COR-L47 (cell line): Measurements from ENCODE around the gene GABBR1.
"Not testable (repeated sequence)": the region's sequence is repeated elsewhere in the genome, so short reads cannot be mapped to it uniquely, and the experiment has no call there.

ENCODE experiments used
- DNase-seq: peaks from one replicate; lab custom pipeline; 2025; lab: John Stamatoyannopoulos, UW

The GABBR1 gene

DNA sequence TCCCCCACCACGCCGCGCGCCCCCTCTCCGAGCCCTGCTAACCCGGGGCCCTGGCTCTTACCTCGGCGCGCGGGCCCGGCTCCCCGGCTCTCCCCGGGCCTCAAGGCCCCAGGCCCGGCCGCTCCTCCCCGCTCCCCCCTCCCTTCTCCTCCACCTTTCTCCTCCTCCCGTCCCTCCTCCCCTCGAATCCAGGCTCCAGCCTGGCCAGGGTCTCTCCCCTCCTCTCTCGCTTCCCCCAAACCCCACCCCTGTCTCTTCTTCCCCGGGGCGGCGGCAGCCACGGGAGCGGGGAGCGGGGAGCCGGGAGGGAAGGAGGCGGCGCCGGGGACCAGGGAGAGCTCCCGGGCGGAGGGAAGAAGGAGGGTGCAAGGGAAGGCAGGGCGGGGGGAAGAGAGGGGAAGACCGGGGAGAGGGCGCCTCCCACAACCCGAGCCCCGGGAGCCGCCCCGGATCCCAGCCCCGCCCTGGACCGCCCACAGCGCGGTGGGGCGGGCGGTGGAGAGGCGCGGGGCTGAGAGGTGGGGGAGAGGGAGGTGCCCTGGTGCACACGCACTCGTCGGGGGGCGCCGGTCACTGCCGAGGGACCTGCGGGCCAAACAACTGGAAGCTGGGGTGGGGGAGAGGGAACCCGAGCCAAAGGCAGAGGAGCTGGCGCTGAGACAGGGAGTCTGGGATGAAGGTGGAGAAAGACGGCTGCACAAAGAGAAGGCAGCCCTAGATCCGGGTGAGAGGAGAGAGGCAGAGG lies at the start of gene GABBR1:
TSS of gene GABBR1 (minus strand) at position 395 of the 745 bp plus-strand sequence. CDS start 798 bp downstream, outside the sequence.
- peak; percentile 89 for DNase-seq

DNA sequence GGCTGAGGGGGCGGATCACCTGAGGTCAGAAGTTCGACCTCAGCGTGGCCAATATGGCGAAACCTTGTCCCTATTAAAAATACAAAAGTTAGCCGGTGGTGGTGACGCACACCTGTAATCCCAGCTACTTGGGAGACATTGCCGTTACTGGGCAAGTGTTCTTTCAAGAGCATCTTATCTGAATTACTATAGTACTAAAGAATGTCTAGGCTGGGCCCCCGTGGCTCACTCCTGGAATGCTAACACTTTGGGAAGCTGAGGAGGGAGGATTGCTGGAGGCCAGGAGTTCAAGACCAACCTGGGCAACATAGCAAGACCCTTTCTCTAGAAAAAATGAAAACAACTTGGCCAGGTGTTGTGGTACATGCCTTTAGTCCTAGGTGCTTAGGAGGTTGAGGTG lies 48.8 kb upstream of the GABBR1 start:
- DNase-seq: no peak

DNA sequence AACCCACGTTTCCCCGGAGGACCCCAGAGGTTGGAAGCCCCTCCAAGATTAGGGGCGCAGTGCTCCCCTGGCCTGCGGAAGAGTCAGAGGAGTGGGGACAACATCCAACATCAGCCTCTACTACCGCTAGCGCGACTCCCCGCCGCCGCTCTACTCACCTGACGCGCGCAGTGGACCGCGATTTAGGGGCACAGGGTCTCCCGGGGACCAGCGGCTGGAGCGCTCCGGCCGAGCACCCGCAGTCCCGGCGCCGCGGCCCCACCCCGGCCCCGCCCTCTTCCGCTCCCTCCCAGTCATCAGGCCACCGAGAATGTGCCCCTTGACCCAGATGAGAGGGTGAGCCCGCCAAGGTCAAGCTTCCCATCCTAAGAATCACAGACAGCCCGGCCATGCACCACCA lies 47.9 kb upstream of the GABBR1 start, which contains the start of gene ZFP57:
TSS of gene ZFP57 (minus strand) at position 249 of the 400 bp plus-strand sequence. CDS start 4,149 bp downstream, outside the sequence.
- no peak for DNase-seq

DNA sequence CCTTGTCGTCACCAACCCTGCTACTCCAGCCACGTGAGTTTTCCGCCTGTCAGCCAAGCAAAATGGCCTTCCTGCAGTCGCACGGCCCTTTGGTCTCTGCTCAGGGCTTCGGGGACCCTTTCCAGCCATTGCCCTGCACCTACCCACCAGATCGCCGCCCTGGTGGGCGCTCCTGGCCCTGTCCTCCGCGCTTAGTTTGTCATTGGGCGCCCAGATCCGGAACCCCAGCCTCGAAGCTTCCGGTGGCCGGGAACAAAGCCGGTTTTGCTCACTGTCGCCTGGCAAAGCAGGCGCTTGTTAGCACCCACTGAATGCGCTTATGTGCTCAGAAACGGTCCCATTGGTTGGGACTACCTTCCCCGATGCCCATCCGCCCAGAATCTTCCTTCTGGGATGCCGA lies 47.4 kb upstream of the GABBR1 start:
- DNase-seq: no peak

DNA sequence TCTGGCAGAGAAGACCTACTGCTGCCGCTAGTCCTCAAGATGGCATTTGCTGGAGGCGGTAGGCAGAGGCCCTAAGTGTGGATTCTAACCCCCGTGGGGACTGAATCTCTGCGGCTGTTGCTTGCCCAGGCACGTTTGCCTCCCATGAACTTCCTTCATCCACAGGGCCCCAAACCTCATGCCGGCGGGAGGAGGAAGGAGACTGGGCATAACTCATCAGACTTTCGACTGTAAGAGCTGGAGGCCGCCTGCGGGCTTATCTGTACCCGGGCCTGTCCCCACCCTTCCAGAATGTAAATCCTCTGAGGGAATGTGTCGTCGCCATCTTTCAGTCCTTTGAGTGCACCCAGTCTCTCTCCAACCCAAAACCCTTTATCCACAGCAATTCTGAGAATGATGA lies 47.0 kb upstream of the GABBR1 start:
- no peak for DNase-seq

DNA sequence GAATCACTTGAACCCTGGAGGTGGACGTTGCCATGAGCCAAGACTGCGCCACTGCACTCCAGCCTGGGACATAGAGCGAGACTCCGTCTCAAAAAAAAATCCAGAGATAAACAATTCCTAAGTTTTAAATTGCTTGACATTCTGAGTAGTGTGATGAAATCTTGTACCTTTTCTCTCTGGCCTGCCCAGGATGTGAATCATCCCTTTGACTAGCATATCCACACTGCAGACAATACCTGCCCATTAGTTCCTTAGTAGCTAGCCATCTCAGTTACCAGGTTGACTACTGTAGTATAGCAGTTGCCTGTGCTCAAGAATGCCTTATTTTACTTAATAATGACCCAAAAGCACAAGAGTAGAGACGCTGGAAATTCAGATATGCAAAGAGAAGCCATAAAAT lies 45.1 kb upstream of the GABBR1 start:
- no peak for DNase-seq

DNA sequence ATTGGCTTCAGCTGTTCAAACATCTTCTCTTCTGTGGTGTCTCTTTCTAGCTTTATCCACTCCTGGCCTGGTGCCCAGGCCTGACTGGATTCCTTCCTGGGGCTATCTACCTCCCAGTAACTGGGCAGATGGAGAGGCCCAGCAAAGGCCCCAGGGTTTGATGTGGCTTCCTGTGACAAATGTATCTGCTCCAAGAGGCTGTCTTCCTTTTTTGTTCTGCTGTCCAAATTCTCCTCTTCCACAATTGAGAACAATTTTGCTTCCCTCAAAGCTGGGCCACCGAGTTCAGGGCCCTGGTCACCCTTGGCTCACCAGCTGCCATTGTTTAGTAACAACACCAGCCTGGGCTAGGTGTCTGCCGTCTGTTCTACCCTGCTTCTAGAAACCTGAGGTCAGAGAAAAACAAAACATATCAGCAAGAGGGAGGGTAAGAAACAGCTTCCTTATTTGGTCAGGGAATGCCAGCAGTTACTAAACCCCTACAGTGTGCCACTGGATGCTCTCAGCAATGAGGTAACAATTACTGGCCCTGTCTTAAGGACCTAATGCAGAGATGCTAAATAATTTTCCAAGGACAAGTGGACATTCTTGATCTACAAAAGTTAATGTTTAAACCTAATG lies 44.1 kb upstream of the GABBR1 start:
- peak; percentile 78 for DNase-seq

DNA sequence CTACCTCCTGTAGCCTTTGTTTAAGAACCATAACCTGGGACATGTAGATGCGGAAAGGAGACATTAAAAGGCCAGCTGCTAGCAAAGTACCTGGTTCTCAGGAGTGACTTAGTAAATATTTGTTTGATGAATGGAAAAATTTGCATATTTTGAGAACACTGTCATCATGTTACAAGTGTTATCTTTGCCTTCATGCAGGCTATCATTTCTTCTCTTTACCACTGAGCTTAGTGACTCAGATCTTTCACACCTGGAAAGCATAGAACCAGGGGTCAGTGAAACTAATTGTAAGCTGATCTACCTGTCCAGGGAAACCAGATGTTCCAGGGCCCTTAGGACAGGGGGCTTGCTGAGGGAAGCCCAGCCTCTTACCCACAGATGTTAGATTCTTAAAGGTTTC lies 42.6 kb upstream of the GABBR1 start:
- DNase-seq: no peak

DNA sequence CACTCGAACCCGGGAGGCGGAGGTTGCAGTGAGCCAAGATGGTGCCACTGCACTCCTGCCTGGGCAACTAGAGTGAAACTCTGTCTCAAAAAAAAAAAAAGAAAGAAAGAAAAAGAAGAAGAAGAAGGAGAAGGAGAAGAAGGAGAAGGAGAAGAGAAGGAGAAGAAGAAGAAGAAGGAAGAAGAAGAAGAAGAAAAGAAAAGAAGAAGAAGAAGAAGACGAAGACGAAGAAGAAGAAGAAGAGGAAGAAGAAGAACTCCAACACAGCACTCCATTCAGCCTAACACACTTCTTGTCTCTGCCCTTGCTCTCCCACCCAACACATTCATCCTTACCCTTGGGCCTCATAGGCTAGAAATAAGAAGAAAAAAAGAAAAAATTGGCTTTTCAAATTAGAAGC lies 41.0 kb upstream of the GABBR1 start:
- DNase-seq: no peak

DNA sequence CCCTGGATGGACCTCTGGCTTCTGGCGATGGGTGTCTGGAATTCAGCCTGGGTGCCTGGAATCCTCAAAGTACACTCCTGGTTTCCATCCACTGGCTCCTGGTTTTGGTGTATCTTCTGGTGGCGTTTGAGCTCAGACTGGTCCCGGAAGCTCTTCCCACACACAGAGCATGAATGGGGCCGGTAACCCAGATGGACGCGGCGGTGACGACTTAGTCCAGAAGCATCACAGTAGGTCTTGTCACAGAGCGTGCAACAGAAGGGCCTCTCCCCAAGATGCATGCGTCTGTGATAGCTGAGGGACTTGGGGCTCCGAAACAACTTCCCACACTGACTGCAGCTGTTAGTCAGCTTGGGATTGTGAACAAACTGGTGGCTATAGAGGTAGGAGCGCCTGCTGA lies 40.2 kb upstream of the GABBR1 start:
- DNase-seq: no peak

DNA sequence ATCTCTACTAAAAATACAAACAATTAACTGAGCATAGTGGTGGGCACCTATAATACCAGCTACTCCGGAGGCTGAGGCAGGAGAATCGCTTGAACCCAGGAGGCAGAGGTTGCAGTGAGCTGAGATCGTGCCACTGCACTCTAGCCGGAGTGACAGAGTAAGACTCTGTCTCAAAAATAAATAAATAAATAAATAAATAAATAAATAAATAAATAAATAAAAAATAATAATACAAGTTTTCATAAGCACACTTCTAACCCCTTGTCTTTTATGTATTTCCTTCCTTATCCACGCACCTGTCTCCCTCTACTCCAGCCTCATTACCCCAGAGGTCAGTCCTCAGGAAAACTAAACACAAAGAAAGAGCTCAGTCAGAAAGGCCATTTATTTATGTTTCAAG lies 39.1 kb upstream of the GABBR1 start:
- not testable (repeated sequence) for DNase-seq

DNA sequence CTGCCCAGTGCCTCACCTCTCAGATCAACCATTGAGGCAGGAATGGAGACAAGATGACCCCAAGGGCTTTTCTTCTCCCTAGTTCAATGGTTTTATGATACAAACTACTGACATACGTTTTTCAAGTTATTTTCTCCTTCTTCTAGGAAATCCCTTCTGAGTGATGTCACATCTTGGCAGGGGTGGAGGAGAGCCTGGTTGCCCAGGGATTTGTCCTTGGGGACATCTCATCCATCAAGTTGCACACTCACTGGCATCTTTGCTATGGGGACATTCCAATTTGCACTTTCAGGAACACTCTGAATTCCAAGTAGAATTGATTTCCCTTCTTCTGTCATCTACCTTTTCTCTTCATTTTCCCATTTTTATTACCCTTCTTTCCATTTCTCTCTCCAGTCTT lies 38.0 kb upstream of the GABBR1 start:
- no peak for DNase-seq

DNA sequence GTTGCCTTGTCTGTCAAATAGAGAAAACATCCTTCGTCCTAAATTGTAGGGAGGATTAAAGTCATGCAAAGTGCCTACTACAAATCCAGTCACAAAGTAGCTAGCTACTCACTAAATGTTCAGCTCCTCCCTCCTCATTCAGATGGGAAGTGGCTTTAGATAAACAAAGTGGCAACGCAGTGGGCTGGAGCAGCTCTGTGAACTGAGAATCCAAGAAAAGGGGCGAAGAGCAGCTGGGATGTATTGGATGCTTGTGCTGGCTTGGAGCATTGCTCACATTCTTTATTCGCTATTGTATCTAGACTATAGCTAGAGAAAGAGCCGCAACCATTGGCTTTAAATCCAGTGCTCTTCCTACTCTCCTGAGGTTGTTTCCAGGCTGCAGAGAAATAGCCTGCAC lies 34.2 kb upstream of the GABBR1 start:
- no peak for DNase-seq

DNA sequence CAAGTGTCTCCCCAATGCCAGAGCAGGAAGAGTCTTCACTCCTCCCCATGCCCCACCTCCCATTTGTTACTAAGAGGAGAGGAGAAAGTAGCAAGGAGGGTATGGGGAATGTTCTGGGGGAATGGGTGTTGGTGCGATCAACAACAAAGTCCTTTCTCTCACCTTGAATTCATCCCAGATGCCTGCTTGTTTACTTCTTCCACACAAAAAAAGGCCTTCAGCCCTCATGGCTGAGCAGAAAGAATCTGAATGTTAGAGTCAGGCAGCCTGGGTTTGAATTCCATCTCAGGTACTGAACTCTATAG lies 33.8 kb upstream of the GABBR1 start:
- no peak for DNase-seq

DNA sequence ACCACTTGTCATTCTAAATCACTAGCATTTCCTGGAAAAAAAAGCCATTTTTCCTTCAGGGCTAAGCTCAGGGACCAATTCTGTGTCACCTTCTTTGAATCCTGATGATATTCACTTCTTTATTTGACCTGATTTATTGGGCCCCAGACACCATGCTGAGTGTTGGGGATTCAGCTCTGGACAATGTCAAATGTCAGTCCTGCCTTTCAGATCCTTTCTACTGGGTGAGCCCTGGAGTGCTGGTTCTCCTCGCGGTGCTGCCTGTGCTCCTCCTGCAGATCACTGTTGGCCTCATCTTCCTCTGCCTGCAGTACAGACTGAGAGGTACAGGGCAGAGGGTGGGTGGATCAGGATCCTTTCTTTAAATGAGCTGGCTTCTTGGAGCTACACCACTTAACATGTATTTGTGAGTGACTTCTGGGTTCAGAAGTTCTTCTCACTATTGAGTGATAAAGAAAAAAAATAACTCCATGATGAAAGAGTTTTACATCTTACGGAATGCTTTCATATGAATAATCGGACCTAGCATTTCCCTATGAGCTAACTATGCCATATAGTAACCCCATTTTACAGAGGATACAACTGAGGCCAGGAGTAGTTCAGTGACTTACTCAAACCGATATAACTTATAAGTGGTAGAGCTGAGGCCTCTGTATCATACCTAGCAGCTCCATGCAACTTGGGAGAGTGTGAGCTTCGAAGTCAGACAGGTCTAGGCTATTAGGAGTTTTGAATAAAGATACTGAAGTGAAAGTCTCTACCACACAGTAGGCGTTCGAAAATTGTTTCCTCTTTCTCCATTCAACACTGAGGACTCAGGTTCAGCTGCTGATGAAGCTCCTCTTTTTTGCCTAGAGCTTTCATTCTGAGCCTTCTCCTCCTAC lies 33.2 kb upstream of the GABBR1 start:
- DNase-seq: no peak

DNA sequence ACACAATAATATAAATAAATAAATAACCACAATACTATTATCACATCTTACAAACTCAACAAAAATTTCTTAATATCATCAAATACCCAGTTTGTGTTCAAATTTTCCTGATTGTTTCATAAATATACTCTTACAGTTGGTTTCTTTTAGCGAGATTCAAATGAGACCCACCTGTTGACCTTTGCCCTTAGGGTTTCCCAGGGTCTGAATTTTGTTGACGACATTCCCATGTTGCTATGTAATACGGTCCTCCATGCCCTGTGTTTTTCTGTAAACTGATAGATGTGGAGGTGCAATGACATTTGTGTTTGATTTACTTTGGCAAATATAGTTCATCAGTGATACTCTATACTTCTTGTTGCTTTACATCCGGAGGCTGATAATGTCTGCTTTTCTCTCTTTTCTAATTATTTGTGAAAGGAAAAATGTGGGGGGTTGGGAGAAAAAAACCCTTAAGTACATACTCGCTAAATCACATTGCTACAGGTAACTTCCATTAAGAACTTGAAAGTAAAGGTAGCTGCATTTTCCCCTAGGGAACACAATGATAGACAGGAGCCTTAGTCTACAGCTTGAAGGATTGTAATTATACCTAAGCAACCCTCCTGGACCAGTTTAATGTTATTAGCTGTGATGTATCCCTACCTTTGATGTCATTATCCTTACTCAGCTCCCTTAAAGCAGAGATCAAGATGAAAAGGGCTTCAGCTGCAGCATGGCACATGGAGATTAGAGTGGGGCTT lies 30.5 kb upstream of the GABBR1 start:
- DNase-seq: no peak

DNA sequence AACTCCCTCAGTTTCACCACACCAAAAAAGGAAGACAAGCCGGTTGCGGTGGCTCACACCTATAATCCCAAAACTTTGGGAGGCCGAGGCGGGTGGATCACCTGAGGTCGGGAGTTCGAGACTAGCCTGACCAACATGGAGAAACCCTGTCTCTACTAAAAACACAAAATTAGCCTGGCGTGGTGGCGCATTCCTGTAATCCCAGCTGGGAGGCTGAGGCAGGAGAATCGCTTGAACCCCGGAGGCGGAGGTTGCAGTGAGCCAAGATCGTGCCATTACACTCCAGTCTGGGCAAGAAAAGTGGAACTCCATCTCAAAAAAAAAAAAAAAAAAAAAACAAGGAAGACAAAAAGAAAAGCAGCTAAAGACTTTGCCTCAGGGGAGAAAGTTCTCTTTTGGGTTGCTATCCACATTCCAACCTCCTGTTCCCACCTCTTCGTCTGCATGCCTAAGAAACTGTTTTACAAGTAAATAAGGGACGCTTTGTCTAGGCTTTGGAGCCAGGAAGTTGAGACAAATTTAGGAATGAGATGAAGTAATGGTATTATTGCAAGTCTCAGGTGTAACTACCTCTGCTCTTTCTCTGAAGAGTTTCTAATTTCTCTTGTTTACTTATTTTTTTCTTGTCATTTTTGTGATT lies 28.6 kb upstream of the GABBR1 start:
- DNase-seq: not testable (repeated sequence)

DNA sequence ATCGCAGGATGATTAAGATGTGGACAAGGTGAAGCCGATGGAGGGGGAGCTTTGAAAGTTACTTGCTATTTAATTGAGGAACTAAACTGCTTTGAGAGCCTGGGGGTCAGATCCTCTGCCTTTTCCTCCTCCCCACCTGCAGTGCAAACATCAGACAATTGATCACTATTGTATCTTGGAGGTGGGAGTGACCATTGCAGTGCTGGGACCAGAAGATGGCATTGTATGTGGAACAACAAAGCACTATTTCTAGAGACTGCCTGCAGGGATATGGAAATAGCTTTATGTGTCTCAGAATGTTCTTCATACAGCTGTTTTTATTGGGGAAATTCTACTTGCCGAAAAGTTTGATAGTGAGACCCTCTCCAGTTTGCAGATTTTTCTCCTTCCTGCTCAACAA lies 28.1 kb upstream of the GABBR1 start:
- no peak for DNase-seq

DNA sequence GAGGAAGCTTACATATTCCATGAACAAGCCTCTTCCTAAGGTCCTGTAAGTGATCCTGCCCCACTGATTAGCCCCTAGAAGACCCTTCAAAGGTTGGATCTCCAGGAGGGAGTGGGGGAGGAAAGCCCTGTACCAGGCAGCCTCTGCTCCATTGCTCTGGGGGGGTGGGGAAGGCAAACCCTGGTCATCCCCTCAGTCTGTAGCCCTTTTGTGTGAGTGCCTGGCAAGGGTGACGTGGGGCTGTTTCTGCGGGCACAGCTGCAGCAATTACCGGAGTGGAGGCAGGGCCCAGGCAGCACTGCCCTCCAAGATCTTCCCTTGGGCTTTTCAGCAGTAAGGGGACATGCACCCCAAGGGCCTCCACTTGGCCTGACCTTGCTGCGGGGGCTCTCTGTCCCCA lies 23.8 kb upstream of the GABBR1 start, which contains the start of gene MOG:
TSS of gene MOG (plus strand) at position 295 of the 400 bp plus-strand sequence. CDS start 118 bp downstream, outside the sequence.
- DNase-seq: no peak

DNA sequence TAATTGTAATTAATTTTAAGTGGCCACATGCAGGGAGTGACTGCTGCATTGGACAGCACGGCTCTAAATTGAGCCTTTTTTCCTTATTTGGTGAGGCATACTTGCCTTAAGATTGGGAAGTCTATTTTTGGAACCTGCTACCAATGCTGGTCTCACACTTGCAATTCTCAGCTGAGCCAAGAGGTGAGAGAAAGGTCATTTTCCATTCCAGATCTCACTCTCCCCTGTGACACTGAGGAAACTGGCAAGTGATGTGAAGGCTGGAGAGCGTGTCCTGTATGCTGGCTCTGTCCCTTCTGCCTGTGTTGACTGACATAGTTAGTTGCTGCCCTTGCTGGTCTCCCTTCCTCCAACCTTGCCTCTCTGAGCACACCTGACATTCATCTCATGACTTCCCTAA lies 23.2 kb upstream of the GABBR1 start:
- DNase-seq: no peak

DNA sequence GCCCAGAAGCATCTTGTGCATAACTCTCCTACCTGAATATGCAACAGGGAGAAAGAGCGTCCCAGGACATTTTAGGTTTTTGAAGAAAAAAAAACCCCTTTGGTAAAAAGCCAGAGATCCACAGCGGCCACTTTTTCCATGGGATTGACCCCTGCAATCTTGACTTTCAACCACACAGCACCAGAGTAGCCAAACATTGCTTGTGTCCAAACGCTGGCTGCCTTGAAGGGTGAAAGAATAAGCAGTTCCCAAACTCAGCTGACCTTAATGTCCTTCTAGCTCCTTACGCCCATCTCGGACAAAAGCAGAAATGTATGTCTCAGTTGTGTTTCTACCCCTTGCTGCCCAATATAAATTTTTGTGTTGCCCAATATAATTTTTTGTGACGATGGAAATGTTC lies 22.7 kb upstream of the GABBR1 start:
- DNase-seq: no peak
